ENCODE measurements around the gene WDR90. TPM values are rescaled to one million over a fixed set of nuclear protein-coding genes. Genes with fewer than 3 reads are reported as not detected.

WDR90 gene
- total RNA-seq, 1 donor from 2014 or later = 75.9 TPM

DNA sequence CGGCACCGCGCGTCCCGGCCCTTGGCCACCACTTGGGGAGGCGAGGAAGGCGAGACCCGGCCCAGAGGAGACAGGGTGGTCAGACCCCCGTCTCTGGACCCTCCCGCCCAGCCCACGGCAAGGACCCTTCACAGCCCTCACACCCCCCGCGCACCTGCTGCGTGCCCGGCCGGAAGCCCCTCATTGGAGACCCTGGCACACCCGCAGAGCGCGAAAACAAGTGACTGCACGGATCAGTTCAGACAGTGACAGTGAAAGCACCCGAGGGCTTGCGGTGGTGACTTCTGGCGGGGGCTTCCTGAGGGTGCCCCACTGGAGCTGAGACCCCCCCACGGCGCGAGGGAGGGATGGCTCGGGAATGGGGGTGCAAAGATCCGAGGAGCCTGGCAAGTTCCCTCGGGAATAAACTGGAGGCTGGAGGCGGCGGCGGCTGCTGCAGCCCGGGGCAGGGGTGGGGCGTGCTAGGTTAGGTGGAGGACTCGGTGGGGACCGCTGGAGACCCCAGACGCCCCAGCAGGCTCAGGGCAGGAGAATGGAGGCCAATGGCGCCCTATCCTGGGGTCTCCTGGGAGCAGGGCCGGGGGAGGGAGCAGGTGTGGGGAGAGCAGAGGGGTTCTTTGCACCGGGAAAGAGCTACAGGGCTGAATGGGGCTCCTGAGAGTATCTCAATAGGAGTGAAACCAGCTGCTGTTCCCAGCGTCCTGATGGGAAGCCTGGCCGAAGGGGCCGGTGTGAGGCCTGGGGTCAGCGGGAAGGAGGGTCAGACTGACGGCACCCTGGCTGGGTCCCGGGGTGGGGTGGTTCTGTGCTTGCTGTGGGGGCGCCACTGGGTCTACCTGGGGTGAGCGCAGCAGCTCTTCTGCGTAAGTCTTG, 57.3 kb downstream of the WDR90 start:
- H3K9me3 Mint-ChIP-seq = no peaks in the 10 kb centered on the region
- no peak overlapping the region for H3K27ac Mint-ChIP-seq
- H3K36me3 Mint-ChIP-seq = no peaks in the 10 kb centered on the region
- no peak for DNase-seq (ENCODE audit: low spot score in 2 of 2, unreplicated experiment in 2 of 2)
- no peaks in the 10 kb centered on the region for H3K4me1 Mint-ChIP-seq
- H3K27me3 Mint-ChIP-seq (ENCODE audit: low read depth) = peaks cover 82% of the 10 kb centered on the region
- peak overlapping the region; percentile 22 for H3K4me3 Mint-ChIP-seq
- TF ChIP-seq, protein P1, sequence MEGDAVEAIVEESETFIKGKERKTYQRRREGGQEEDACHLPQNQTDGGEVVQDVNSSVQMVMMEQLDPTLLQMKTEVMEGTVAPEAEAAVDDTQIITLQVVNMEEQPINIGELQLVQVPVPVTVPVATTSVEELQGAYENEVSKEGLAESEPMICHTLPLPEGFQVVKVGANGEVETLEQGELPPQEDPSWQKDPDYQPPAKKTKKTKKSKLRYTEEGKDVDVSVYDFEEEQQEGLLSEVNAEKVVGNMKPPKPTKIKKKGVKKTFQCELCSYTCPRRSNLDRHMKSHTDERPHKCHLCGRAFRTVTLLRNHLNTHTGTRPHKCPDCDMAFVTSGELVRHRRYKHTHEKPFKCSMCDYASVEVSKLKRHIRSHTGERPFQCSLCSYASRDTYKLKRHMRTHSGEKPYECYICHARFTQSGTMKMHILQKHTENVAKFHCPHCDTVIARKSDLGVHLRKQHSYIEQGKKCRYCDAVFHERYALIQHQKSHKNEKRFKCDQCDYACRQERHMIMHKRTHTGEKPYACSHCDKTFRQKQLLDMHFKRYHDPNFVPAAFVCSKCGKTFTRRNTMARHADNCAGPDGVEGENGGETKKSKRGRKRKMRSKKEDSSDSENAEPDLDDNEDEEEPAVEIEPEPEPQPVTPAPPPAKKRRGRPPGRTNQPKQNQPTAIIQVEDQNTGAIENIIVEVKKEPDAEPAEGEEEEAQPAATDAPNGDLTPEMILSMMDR (IDR thresholded peaks at IDR 0.05; ENCODE audit: unreplicated experiment) = no peak

DNA sequence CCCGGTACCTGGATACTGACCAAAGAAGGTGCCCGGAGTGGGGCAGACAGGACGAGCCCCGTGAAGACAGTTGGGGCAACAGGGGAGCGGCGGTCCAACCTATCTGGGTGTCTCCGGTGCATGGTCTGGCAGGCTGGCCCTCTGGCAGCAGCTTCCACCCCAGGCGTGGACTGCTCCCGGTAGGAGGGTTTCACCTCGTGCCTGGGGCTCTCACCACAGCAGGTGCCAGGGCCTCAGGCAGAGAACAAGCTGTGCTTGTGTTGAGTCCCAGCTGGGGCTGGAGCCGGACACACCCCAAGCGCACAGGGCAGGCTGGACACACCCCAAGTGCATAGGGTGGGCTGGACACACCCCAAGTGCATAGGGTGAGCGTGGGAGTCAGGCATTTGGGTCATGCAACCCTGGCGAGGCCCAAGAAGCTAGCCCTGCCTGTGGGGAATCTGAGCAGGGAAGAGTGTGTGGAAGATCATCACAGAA, 57.9 kb downstream of the WDR90 start:
- TF ChIP-seq, protein P1 (IDR thresholded peaks at IDR 0.05; ENCODE audit: unreplicated experiment) = no peak
- Mint-ChIP-seq H3K27ac (no peak overlapping the region), H3K4me3 (no peak overlapping the region), H3K9me3 (no peaks in the 10 kb centered on the region), H3K4me1 (no peaks in the 10 kb centered on the region), H3K36me3 (no peaks in the 10 kb centered on the region), H3K27me3 (ENCODE audit: low read depth) (peaks cover 80% of the 10 kb centered on the region)
- no peak for DNase-seq (ENCODE audit: low spot score in 2 of 2, unreplicated experiment in 2 of 2)

DNA sequence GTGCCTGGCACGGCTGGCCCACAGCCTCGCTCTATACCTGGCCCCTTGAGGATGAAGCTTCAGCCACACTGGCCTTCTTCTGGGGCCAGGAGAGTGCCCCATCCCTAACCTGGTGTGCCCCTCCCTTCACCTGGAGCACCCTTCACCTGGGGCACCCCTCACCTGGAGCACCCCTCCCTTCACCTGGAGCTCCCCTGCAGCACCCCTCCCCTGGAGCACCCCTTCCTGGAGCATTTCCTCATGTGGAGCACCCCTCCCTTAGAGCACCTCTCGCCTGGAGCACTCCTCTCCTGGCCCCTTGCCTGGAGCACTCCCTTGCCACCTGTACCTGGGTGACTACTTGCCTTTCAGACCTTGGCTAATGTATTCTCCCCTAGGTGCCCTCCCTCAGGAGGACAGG, 58.9 kb downstream of the WDR90 start:
- Mint-ChIP-seq H3K36me3 (no peaks in the 10 kb centered on the region), H3K9me3 (no peaks in the 10 kb centered on the region), H3K27me3 (ENCODE audit: low read depth) (peaks cover 78% of the 10 kb centered on the region), H3K4me1 (no peaks in the 10 kb centered on the region), H3K4me3 (no peak overlapping the region), H3K27ac (no peak overlapping the region)
- TF ChIP-seq, protein P1 (IDR thresholded peaks at IDR 0.05; ENCODE audit: unreplicated experiment) = no peak
- no peak for DNase-seq (ENCODE audit: low spot score in 2 of 2, unreplicated experiment in 2 of 2)

DNA sequence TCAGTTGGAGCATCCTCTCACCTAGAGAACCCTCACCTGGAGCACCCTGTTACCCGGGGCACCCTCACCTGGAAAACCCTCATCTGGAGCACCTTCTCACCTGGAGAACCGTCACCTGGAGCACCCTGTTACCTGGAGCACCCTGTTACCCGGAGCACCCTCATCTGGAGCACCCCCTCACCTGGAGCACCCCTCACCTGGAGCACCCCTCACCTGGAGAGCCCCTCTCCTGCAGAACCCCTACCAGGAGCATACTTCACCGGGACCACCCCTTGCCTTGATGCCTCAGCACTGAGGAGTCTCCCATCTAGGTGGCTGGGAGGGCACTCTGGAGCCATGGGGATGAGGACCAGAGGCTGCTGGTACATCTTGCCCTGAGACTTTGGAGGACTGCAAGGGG, 59.8 kb downstream of the WDR90 start:
- Mint-ChIP-seq H3K4me3 (no peak overlapping the region), H3K27me3 (ENCODE audit: low read depth) (peaks cover 75% of the 10 kb centered on the region), H3K36me3 (no peaks in the 10 kb centered on the region), H3K9me3 (no peaks in the 10 kb centered on the region), H3K4me1 (no peaks in the 10 kb centered on the region), H3K27ac (no peak overlapping the region)
- DNase-seq (ENCODE audit: low spot score in 2 of 2, unreplicated experiment in 2 of 2) = no peak
- TF ChIP-seq, protein P1 (IDR thresholded peaks at IDR 0.05; ENCODE audit: unreplicated experiment) = no peak

DNA sequence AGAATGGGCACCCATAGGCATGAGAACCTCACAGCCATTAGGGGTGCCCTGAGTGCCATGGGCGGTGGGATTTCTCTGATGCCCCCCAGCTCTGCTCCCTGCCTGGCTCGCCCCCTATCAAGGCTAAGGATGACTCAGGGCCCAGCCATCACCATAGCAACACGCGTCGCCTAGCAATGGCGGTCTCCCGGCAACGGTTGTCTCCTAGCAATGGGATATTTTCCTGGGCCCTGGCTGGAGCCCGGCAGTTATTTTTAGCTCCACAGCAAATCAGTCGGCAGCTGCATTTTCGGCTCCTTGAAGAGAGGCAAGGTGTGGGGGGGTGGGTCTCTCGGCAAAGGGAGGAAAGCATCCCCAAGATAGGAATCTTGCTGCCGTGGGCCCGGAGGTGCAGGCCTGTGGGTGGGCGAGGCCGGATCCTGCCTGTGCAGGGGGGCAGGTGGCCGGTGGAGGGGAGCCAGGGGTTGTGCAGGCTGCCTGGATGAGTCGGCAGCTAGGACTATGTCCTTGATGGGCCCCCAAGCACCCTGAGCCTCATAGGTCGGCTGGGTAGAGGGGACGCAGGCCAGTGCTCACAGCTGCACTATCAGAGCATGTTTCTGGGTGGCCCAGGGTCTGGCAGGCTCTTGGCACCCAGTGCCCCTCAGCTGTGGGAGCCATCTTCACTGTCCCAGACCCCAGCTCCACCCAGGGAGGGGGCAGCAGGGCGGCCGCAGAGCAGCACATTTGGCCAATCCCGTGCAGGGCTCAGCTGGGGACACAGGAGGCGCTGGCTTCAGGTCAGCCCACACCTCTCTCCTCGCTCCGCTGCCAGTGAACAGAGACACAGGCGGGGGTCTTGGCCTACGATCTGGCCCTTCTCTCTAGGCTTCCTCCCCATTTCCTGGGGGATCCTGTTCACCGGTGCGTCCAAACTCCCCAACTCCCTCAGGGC, 60.7 kb downstream of the WDR90 start:
- Mint-ChIP-seq H3K36me3 (no peaks in the 10 kb centered on the region), H3K4me1 (no peaks in the 10 kb centered on the region), H3K27ac (no peak overlapping the region), H3K9me3 (no peaks in the 10 kb centered on the region), H3K27me3 (ENCODE audit: low read depth) (peaks cover 74% of the 10 kb centered on the region), H3K4me3 (no peak overlapping the region)
- TF ChIP-seq, protein P1 (IDR thresholded peaks at IDR 0.05; ENCODE audit: unreplicated experiment) = no peak
- DNase-seq (ENCODE audit: low spot score in 2 of 2, unreplicated experiment in 2 of 2) = no peak

Data from mesothelial cell of epicardium (in vitro differentiated cells).